DMS 273 treated with DMSO at 0.1 percent for 48 hours (cell line): ENCODE data around the gene UVSSA.
"Not testable (repeated sequence)": the region's sequence is repeated elsewhere in the genome, so short reads cannot be mapped to it uniquely, and the experiment has no call there.

ENCODE experiments used
- DNase-seq: peaks from one replicate; lab custom pipeline; 2025; lab: John Stamatoyannopoulos, UW

Gene UVSSA

DNA sequence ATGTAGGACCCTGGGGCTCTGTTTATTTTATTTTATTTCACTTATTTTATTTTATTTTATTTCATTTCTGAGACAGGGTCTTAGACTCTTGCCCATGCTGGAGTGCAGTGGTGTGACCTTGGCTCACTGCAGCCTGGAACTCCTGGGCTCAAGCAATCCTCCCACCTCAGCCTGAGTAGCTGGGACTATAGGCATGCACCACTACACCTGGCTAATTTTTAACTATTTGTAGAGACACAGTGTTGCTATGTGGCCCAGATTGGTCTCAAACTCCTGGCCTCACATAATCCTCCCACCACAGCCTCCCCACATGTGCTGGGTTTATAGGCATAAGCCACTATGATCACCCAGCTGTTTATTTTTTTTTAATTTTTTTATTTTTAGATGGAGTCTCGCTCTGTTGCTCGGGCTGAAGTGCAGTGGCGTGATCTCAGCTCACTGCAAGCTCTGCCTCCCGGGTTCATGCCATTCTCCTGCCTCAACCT lies 96.7 kb downstream of the UVSSA start:
- not testable (repeated sequence) for DNase-seq
